Hepatocyte (in vitro differentiated cells): ENCODE measurements around the gene YBX2.
"Not testable (repeated sequence)": the region's sequence is repeated elsewhere in the genome, so short reads cannot be mapped to it uniquely, and the experiment has no call there.

Experiments used
- CTCF ChIP-seq: fragments of 200-600 bp; sonication (generic); IDR thresholded peaks from 2 replicates; pipeline ENCODE4 v1.5.1; 2016; ENCODE audit warnings: antibody characterized with exemption, mild to moderate bottlenecking; ENCODE audit not compliant: poor library complexity
- EZH2 ChIP-seq: fragments of 200-600 bp; sonication (generic); IDR thresholded peaks from 2 replicates; pipeline ENCODE4 v1.6.1; 2016; ENCODE audit warnings: antibody characterized with exemption, mild to moderate bottlenecking, borderline replicate concordance

GRCh38 chr17:7335765-7336164, 41.3 kb upstream of the YBX2 start:
- not testable (repeated sequence) for TF ChIP-seq CTCF, EZH2
